H1 (cell line): ENCODE data around the gene SLC39A6. TPM values are rescaled to one million over a fixed set of nuclear protein-coding genes. Genes with fewer than 3 reads are reported as not detected.

Experiments used
- CTCF ChIA-PET: fragments of 300-600 bp; sonication (Branson Sonifier 250); formaldehyde crosslinking; loops from one replicate; lab custom pipeline; 2021; ENCODE audit not compliant: partially characterized antibody; lab: Charles Lee
- POLR2A ChIA-PET: fragments of 300-600 bp; sonication (Branson Sonifier 250); formaldehyde crosslinking; loops from one replicate; lab custom pipeline; 2021; ENCODE audit warnings: inconsistent platforms; ENCODE audit not compliant: partially characterized antibody; lab: Charles Lee
- DNase-seq, 2 experiments: peaks; one replicate each; pipeline versions ENCODE4 v3.0.0 to v3.0.0-alpha.2; 2010 to 2022; ENCODE audit warnings: low spot score in 2 of 2, low read depth in 1 of 2, mixed read lengths in 1 of 2
- FAIRE-seq: peaks from 2 replicates; lab custom pipeline; 2011; peaks lifted over from hg19 to GRCh38; lab: Jason Lieb, UNC
- H2AFZ ChIP-seq: 2 replicates; pipeline ENCODE4 v1.8.1; 2012; ENCODE audit warnings: low read length, inconsistent platforms
- H2AK5ac ChIP-seq: 2 replicates; pipeline ENCODE4 v1.6.1; 2013; ENCODE audit warnings: low read depth, low read length
- H2BK120ac ChIP-seq: replicated peaks from 2 replicates; pipeline ENCODE3; 2013; ENCODE audit warnings: low read depth, low read length, inconsistent platforms
- H2BK12ac ChIP-seq: 2 replicates; pipeline ENCODE4 v1.6.1; 2013; ENCODE audit warnings: low read depth, low read length
- H2BK15ac ChIP-seq: 2 replicates; pipeline ENCODE4 v1.6.1; 2013; ENCODE audit warnings: low read length
- H2BK20ac ChIP-seq: 2 replicates; pipeline ENCODE4 v1.6.1; 2013; ENCODE audit warnings: low read length
- H2BK5ac ChIP-seq: 2 replicates; pipeline ENCODE4 v1.6.1; 2013; ENCODE audit warnings: low read depth, low read length
- H3K14ac ChIP-seq: 2 replicates; pipeline ENCODE4 v1.6.1; 2013; ENCODE audit warnings: inconsistent platforms; ENCODE audit not compliant: insufficient read length
- H3K18ac ChIP-seq: 2 replicates; pipeline ENCODE4 v1.6.1; 2013; ENCODE audit warnings: low read length; ENCODE audit errors: extremely low read depth
- H3K23ac ChIP-seq: 2 replicates; pipeline ENCODE4 v1.6.1; 2013; ENCODE audit warnings: inconsistent platforms; ENCODE audit not compliant: insufficient read length
- H3K23me2 ChIP-seq: 2 replicates; pipeline ENCODE4 v1.6.1; 2013; ENCODE audit warnings: low read depth, low read length
- H3K27ac ChIP-seq: 2 replicates; pipeline ENCODE4 v1.6.1; 2011; ENCODE audit warnings: low read depth, low read length, inconsistent platforms
- H3K27me3 ChIP-seq, 4 experiments: replicated peaks in 1 of 4; 1 replicate in 1 of 4; 2 replicates in 3 of 4; pipeline versions ENCODE4 v1.6.1 to v1.8.1; 2011 to 2013; ENCODE audit warnings: low read length in 3 of 4, mild to moderate bottlenecking in 3 of 4, inconsistent platforms in 2 of 4, mixed read lengths in 2 of 4, moderate library complexity in 1 of 4; ENCODE audit not compliant: control insufficient read depth in 3 of 4, insufficient read depth in 3 of 4; ENCODE audit errors: extremely low read depth in 1 of 4
- H3K36me3 ChIP-seq, 4 experiments: 2 replicates each; pipeline versions ENCODE4 v1.6.1 to v1.8.1; 2011 to 2013; ENCODE audit warnings: mild to moderate bottlenecking in 4 of 4, low read length in 3 of 4, moderate library complexity in 2 of 4, control low read depth in 1 of 4, inconsistent platforms in 1 of 4; ENCODE audit not compliant: insufficient read depth in 4 of 4, control insufficient read depth in 2 of 4
- H3K4ac ChIP-seq: replicated peaks from 2 replicates; pipeline ENCODE3; 2013; ENCODE audit warnings: low read length, low read depth, mixed read lengths, inconsistent platforms; ENCODE audit not compliant: insufficient read length
- H3K4me1 ChIP-seq, 4 experiments: replicated peaks in 1 of 4; 1 replicate in 1 of 4; 2 replicates in 3 of 4; pipeline versions ENCODE4 v1.6.1 to v1.8.1; 2011 to 2013; ENCODE audit warnings: low read length in 3 of 4, inconsistent platforms in 2 of 4, mixed read lengths in 1 of 4; ENCODE audit not compliant: insufficient read depth in 4 of 4, control insufficient read depth in 3 of 4
- H3K4me2 ChIP-seq, 2 experiments: 2 replicates each; pipeline versions ENCODE4 v1.6.1 to v1.8.1; 2011 to 2013; ENCODE audit warnings: low read depth in 2 of 2, low read length in 2 of 2, control low read depth in 1 of 2, inconsistent platforms in 1 of 2, mild to moderate bottlenecking in 1 of 2; ENCODE audit not compliant: insufficient read depth in 1 of 2
- H3K4me3 ChIP-seq, 4 experiments: fragments of 200-600, 300-600 bp in 1 of 4; sonication (generic), shearing (Covaris generic), sonication (Bioruptor Twin) in 1 of 4; 2 replicates each; pipeline versions ENCODE4 v1.5.1 to v1.8.1; 2011 to 2016; ENCODE audit warnings: low read length in 4 of 4, low read depth in 3 of 4, control low read depth in 2 of 4, inconsistent platforms in 2 of 4, mild to moderate bottlenecking in 2 of 4, mixed read lengths in 1 of 4, moderate library complexity in 1 of 4; ENCODE audit not compliant: insufficient read depth in 2 of 4; ENCODE audit errors: extremely low read depth in 1 of 4
- H3K56ac ChIP-seq: replicated peaks from 2 replicates; pipeline ENCODE3; 2013; ENCODE audit warnings: low read depth, mild to moderate bottlenecking, mixed read lengths, low read length, inconsistent platforms; ENCODE audit not compliant: insufficient read length
- H3K79me1 ChIP-seq: 2 replicates; pipeline ENCODE4 v1.6.1; 2013; ENCODE audit warnings: low read depth, low read length, control low read depth
- H3K79me2 ChIP-seq, 2 experiments: 2 replicates each; pipeline versions ENCODE4 v1.6.1 to v1.8.1; 2012 to 2013; ENCODE audit warnings: low read length in 2 of 2, mild to moderate bottlenecking in 2 of 2, inconsistent platforms in 1 of 2; ENCODE audit not compliant: insufficient read depth in 2 of 2, control insufficient read depth in 1 of 2
- H3K9ac ChIP-seq, 4 experiments: replicated peaks in 1 of 4; 1 replicate in 1 of 4; 2 replicates in 3 of 4; pipeline versions ENCODE4 v1.6.1 to v1.8.1; 2011 to 2013; ENCODE audit warnings: low read depth in 3 of 4, low read length in 3 of 4, control low read depth in 2 of 4, mild to moderate bottlenecking in 2 of 4, moderate library complexity in 2 of 4, inconsistent platforms in 1 of 4; ENCODE audit errors: extremely low read depth in 1 of 4
- H3K9me3 ChIP-seq, 2 experiments: 2 replicates each; pipeline versions ENCODE4 v1.6.1 to v1.8.1; 2012 to 2013; ENCODE audit warnings: mild to moderate bottlenecking in 2 of 2, moderate library complexity in 2 of 2, control low read depth in 1 of 2, inconsistent platforms in 1 of 2, low read depth in 1 of 2, low read length in 1 of 2, mixed read lengths in 1 of 2; ENCODE audit not compliant: insufficient read depth in 2 of 2
- H4K20me1 ChIP-seq, 2 experiments: replicated peaks in 1 of 2; 2 replicates each; pipeline versions ENCODE3 to v1.8.1; 2011 to 2013; ENCODE audit warnings: inconsistent platforms in 2 of 2, low read length in 2 of 2, mild to moderate bottlenecking in 1 of 2; ENCODE audit not compliant: insufficient read depth in 2 of 2, control insufficient read depth in 1 of 2
- H4K5ac ChIP-seq: 2 replicates; pipeline ENCODE4 v1.6.1; 2013; ENCODE audit warnings: low read length, low read depth, mixed read lengths, inconsistent platforms; ENCODE audit not compliant: insufficient read length
- H4K8ac ChIP-seq: 2 replicates; pipeline ENCODE4 v1.8.0; 2013; ENCODE audit warnings: mild to moderate bottlenecking, moderate library complexity, low read length, inconsistent platforms; ENCODE audit not compliant: insufficient read depth; ENCODE audit errors: extremely low read depth
- H4K91ac ChIP-seq: replicated peaks from 2 replicates; pipeline ENCODE3; 2013; ENCODE audit warnings: low read length, mixed read lengths, inconsistent platforms; ENCODE audit not compliant: insufficient read length
- BACH1 ChIP-seq: IDR thresholded peaks from 2 replicates; pipeline ENCODE4 v1.6.1; 2012; ENCODE audit warnings: low read length, improper control_type of control experiment
- CHD2 ChIP-seq: IDR thresholded peaks from 2 replicates; pipeline ENCODE4 v1.6.1; 2012; ENCODE audit warnings: low read length, improper control_type of control experiment
- EP300 ChIP-seq, 2 experiments: IDR thresholded peaks; 1 replicate in 1 of 2; 2 replicates in 1 of 2; pipeline ENCODE4 v1.6.1; 2011 to 2012; ENCODE audit warnings: low read depth in 2 of 2, low read length in 2 of 2, mild to moderate bottlenecking in 2 of 2, borderline replicate concordance in 1 of 2, inconsistent platforms in 1 of 2, moderate library complexity in 1 of 2
- GABPA ChIP-seq: IDR thresholded peaks from 2 replicates; pipeline ENCODE4 v1.6.1; 2011; ENCODE audit warnings: mild to moderate bottlenecking, low read length, moderate library complexity, borderline replicate concordance; ENCODE audit not compliant: insufficient read depth
- HDAC2 ChIP-seq, 2 experiments: fragments of 300-600 bp in 1 of 2; sonication (generic) in 1 of 2; IDR thresholded peaks; 2 replicates each; pipeline ENCODE4 v1.6.1; 2011 to 2012; ENCODE audit warnings: low read depth in 2 of 2, low read length in 2 of 2, mild to moderate bottlenecking in 2 of 2, moderate library complexity in 2 of 2, borderline replicate concordance in 1 of 2, inconsistent platforms in 1 of 2
- HDAC6 ChIP-seq: IDR thresholded peaks from one replicate; pipeline ENCODE4 v1.7.1; 2012; ENCODE audit warnings: low read depth, mild to moderate bottlenecking, inconsistent platforms, low read length, moderate library complexity
- KDM1A ChIP-seq: fragments of 200-600, 300-600 bp; sonication (generic); IDR thresholded peaks from 2 replicates; pipeline ENCODE4 v1.7.1; 2016; ENCODE audit warnings: mild to moderate bottlenecking, low read length, borderline replicate concordance
- KDM5A ChIP-seq: fragments of 200-600 bp; IDR thresholded peaks from 2 replicates; pipeline ENCODE4 v1.7.1; 2012; ENCODE audit warnings: mild to moderate bottlenecking, low read length, inconsistent platforms, mixed read lengths
- MAFK ChIP-seq: IDR thresholded peaks from 2 replicates; pipeline ENCODE4 v1.6.1; 2012; ENCODE audit warnings: low read depth, mild to moderate bottlenecking, improper control_type of control experiment, low read length
- NANOG ChIP-seq: IDR thresholded peaks from 2 replicates; pipeline ENCODE4 v1.6.1; 2011; ENCODE audit warnings: low read length, low read depth, mild to moderate bottlenecking, inconsistent platforms; ENCODE audit not compliant: insufficient read depth, poor library complexity, severe bottlenecking
- POLR2AphosphoS5 ChIP-seq: IDR thresholded peaks from 2 replicates; pipeline ENCODE4 v1.6.1; 2011; ENCODE audit warnings: low read depth, low read length
- SIRT6 ChIP-seq: IDR thresholded peaks from one replicate; pipeline ENCODE4 v1.7.1; 2012; ENCODE audit warnings: low read length, inconsistent platforms
- TAF1 ChIP-seq: IDR thresholded peaks from 2 replicates; pipeline ENCODE4 v1.6.1; 2011; ENCODE audit warnings: mild to moderate bottlenecking, low read depth, low read length
- YY1 ChIP-seq: IDR thresholded peaks from 2 replicates; pipeline ENCODE4 v1.6.1; 2011; ENCODE audit warnings: low read depth, mild to moderate bottlenecking, low read length
- WGBS, 2 experiments: shearing (Covaris generic) in 1 of 2; methylation state at CpG; one replicate each; pipeline versions ENCODE4 v1.1.6 to v1.1.7; 2013 to 2015; ENCODE audit warnings: low lambda C conversion rate in 2 of 2, mixed read lengths in 2 of 2, inconsistent platforms in 1 of 2, low coverage in 1 of 2, missing lambda C conversion rate in 1 of 2; ENCODE audit not compliant: insufficient replicate concordance in 2 of 2, insufficient coverage in 1 of 2, insufficient read length in 1 of 2; ENCODE audit errors: extremely low coverage in 1 of 2, missing lambda C conversion rate in 1 of 2; 5-methylcytosine and 5-hydroxymethylcytosine counted together
- polyA plus RNA-seq, 7 experiments: library from polyadenylated mRNA; depleted of rRNA in 3 of 7; stranded (reverse) in 5 of 7; unstranded in 2 of 7; fragments of >200 nt in 5 of 7; fragments of 200-250 nt in 2 of 7; gene quantifications; 1 replicate in 5 of 7; 2 replicates in 1 of 7; 4 replicates in 1 of 7; pipeline versions ENCODE4 v1.2.1 to v1.2.3, GENCODE V29; 2011 to 2013; ENCODE audit warnings: missing spikeins in 2 of 7, mixed read lengths in 2 of 7
- total RNA-seq: library from RNA; stranded (reverse); fragmentation: NEBNext Ultra II Directional; extraction: Animal tissue kit (Norgen Biotek cat#: 25700); gene quantifications from 2 replicates; pipeline ENCODE4 v1.2.1, GENCODE V29; 2021
- TF ChIP-seq, protein P1 (sequence below): IDR thresholded peaks from 2 replicates; pipeline ENCODE4 v1.6.1; 2012; ENCODE audit warnings: inconsistent platforms

The SLC39A6 gene
- total and polyA plus RNA-seq, 2 of the 8 experiments (the other 6 are each of a cell fraction or from before 2014, with no cell fraction given): 36.8 to 55.4 TPM

GRCh38 chr18:36058674-36059073 is 70.5 kb downstream of the SLC39A6 start:
- Histone ChIP-seq H3K27me3 (no peaks in the 10 kb centered on the region), H4K5ac (no peak overlapping the region), H3K4me2 (no peak overlapping the region), H3K23me2 (no peaks in the 10 kb centered on the region; the same call in 1 of the 2 replicates), H3K14ac (no peak overlapping the region), H3K4me1 (peaks cover 0 to 2% (median 2%) of the 10 kb centered on the region in 4 experiments; a peak in 2 of 7 replicates), H3K56ac (no peak overlapping the region), H4K20me1 (peaks cover 3 to 19% of the 10 kb centered on the region in 2 experiments), H2AFZ (no peak overlapping the region), H3K4ac (no peak overlapping the region), H3K27ac (no peak overlapping the region), H3K18ac (no peak overlapping the region), H3K9me3 (no peaks in the 10 kb centered on the region), H3K79me2 (peaks cover 26 to 98% of the 10 kb centered on the region in 2 experiments), H3K23ac (no peak overlapping the region), H2BK20ac (no peak overlapping the region), H4K91ac (no peak overlapping the region), H2AK5ac (no peak overlapping the region), H3K4me3 (no peak overlapping the region), H2BK15ac (no peak overlapping the region), H2BK12ac (no peak overlapping the region), H3K36me3 (no peaks in the 10 kb centered on the region; a peak in 1 of 8 replicates), H4K8ac (no peak overlapping the region), H2BK5ac (no peak overlapping the region), H3K79me1 (peaks cover 4% of the 10 kb centered on the region; the same call in 1 of the 2 replicates), H3K9ac (no peak overlapping the region), H2BK120ac (no peak overlapping the region)
- FAIRE-seq: no peak
- no peak for DNase-seq
- 86% methylated on average over 3 of the region's 3 CpGs; no CpG with 5 or more reads in 1 of the 2 experiments for WGBS, 2 experiments
- POLR2A ChIA-PET: no interaction called here
- CTCF ChIA-PET: no interaction called here
- TF ChIP-seq, protein P1, sequence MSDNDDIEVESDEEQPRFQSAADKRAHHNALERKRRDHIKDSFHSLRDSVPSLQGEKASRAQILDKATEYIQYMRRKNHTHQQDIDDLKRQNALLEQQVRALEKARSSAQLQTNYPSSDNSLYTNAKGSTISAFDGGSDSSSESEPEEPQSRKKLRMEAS: no peak
- TF ChIP-seq HDAC2 (IDR thresholded peaks at IDR 0.05; ENCODE audit: borderline replicate concordance in 1 of 2, low read depth in 2 of 2, low read length in 2 of 2) (no peak), MAFK (no peak), CHD2 (no peak), NANOG (no peak), HDAC6 (no peak), SIRT6 (no peak), EP300 (IDR thresholded peaks at IDR 0.05; ENCODE audit: borderline replicate concordance in 1 of 2, low read depth in 2 of 2, low read length in 2 of 2) (no peak), YY1 (no peak), BACH1 (no peak), KDM1A (no peak), TAF1 (no peak), KDM5A (no peak), POLR2AphosphoS5 (no peak), GABPA (no peak)
